GM19099 (cell line): ENCODE results near the gene DAPL1.

Experiments used
- POLR2A ChIP-seq: IDR thresholded peaks from 3 replicates; pipeline ENCODE4 v1.6.1; 2011; ENCODE audit warnings: low read depth; ENCODE audit not compliant: insufficient read length; ENCODE audit errors: extremely low read depth

The DAPL1 gene

GRCh38 chr2:158828378-158829164 lies 33.5 kb downstream of the DAPL1 start:
- TF ChIP-seq POLR2A = no peak

GRCh38 chr2:158829167-158829566 lies 34.0 kb downstream of the DAPL1 start:
- TF ChIP-seq POLR2A = no peak

GRCh38 chr2:158830201-158830600 lies 35.1 kb downstream of the DAPL1 start:
- no peak for TF ChIP-seq POLR2A

GRCh38 chr2:158835431-158835830 lies 40.3 kb downstream of the DAPL1 start:
- TF ChIP-seq POLR2A = no peak

- no peak for TF ChIP-seq POLR2A
These were observed 42.5 kb downstream of the DAPL1 start for GRCh38 chr2:158837645-158838044.

GRCh38 chr2:158841850-158842249 lies 46.7 kb downstream of the DAPL1 start:
- TF ChIP-seq POLR2A = no peak

GRCh38 chr2:158845444-158845843 lies 50.3 kb downstream of the DAPL1 start:
- TF ChIP-seq POLR2A = no peak

- no peak for TF ChIP-seq POLR2A
These were observed 50.7 kb downstream of the DAPL1 start for GRCh38 chr2:158845859-158846258.
